ENCODE measurements around the gene MSLN.

The MSLN gene

GRCh38 chr16:716200-716568, 44.4 kb upstream of the MSLN start:
- no peak for DNase-seq (ENCODE audit: low read depth, low spot score)
- Histone ChIP-seq H3K4me3 (no peak overlapping the region), H3K36me3 (ENCODE audit: insufficient read depth, low read length) (no peaks in the 10 kb centered on the region), H3K27ac (no peak overlapping the region), H3K9me3 (ENCODE audit: low read depth, low read length) (no peaks in the 10 kb centered on the region), H3K9ac (ENCODE audit: insufficient read length) (no peak overlapping the region)
- no peak for TF ChIP-seq POLR2AphosphoS5 (IDR thresholded peaks at IDR 0.05; ENCODE audit: borderline replicate concordance, low read depth, low read length)
- TF ChIP-seq FOXP2 (optimal IDR thresholded peaks at IDR 0.05; ENCODE audit: control extremely low read depth, extremely low read length, insufficient read depth), result no peak
- TF ChIP-seq EZH2 (IDR thresholded peaks at IDR 0.05), result no peak

DNA sequence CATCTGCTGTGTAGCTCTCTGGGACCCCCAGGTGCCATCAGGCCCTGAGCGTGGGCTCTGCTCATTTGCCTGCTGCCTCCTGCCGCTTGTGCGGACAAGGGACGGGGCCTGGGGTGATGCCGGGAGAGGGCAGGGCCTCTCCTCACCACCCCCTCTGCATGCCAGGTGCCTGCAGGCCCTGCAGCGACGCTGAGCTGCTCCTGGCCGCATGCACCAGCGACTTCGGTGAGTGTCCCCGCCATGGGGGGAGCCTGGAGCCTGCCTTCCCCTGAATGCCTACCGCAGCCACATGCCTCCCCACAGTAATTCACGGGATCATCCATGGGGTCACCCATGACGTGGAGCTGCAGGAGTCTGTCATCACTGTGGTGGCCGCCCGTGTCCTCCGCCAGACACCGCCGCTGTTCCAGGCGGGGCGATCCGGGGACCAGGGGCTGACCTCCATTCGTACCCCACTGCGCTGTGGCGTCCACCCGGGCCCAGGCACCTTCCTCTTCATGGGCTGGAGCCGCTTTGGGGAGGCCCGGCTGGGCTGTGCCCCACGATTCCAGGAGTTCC, 43.7 kb upstream of the MSLN start:
- Histone ChIP-seq H3K36me3 (ENCODE audit: insufficient read depth, low read length) (no peaks in the 10 kb centered on the region), H3K27ac (no peak overlapping the region), H3K9me3 (ENCODE audit: low read depth, low read length) (no peaks in the 10 kb centered on the region), H3K9ac (ENCODE audit: insufficient read length) (no peak overlapping the region), H3K4me3 (no peak overlapping the region)
- no peak for DNase-seq (ENCODE audit: low read depth, low spot score)
- TF ChIP-seq EZH2 (IDR thresholded peaks at IDR 0.05) (no peak), POLR2AphosphoS5 (IDR thresholded peaks at IDR 0.05; ENCODE audit: borderline replicate concordance, low read depth, low read length) (no peak), FOXP2 (optimal IDR thresholded peaks at IDR 0.05; ENCODE audit: control extremely low read depth, extremely low read length, insufficient read depth) (no peak)

GRCh38 chr16:717450-718245, 42.9 kb upstream of the MSLN start:
- no peaks in the 10 kb centered on the region for H3K9me3 ChIP-seq (ENCODE audit: low read depth, low read length)
- no peak overlapping the region for H3K27ac ChIP-seq
- no peak overlapping the region for H3K9ac ChIP-seq (ENCODE audit: insufficient read length)
- H3K36me3 ChIP-seq (ENCODE audit: insufficient read depth, low read length), result no peaks in the 10 kb centered on the region
- TF ChIP-seq POLR2AphosphoS5 (IDR thresholded peaks at IDR 0.05; ENCODE audit: borderline replicate concordance, low read depth, low read length) (no peak), EZH2 (IDR thresholded peaks at IDR 0.05) (no peak), FOXP2 (optimal IDR thresholded peaks at IDR 0.05; ENCODE audit: control extremely low read depth, extremely low read length, insufficient read depth) (no peak)
- no peak overlapping the region for H3K4me3 ChIP-seq
- no peak for DNase-seq (ENCODE audit: low read depth, low spot score)

GRCh38 chr16:718389-718788, 42.1 kb upstream of the MSLN start:
- Histone ChIP-seq H3K9ac (ENCODE audit: insufficient read length) (no peak overlapping the region), H3K36me3 (ENCODE audit: insufficient read depth, low read length) (no peaks in the 10 kb centered on the region), H3K27ac (no peak overlapping the region), H3K4me3 (no peak overlapping the region), H3K9me3 (ENCODE audit: low read depth, low read length) (no peaks in the 10 kb centered on the region)
- no peak for DNase-seq (ENCODE audit: low read depth, low spot score)
- TF ChIP-seq EZH2 (IDR thresholded peaks at IDR 0.05), result no peak
- no peak for TF ChIP-seq POLR2AphosphoS5 (IDR thresholded peaks at IDR 0.05; ENCODE audit: borderline replicate concordance, low read depth, low read length)
- TF ChIP-seq FOXP2 (optimal IDR thresholded peaks at IDR 0.05; ENCODE audit: control extremely low read depth, extremely low read length, insufficient read depth), result no peak

DNA sequence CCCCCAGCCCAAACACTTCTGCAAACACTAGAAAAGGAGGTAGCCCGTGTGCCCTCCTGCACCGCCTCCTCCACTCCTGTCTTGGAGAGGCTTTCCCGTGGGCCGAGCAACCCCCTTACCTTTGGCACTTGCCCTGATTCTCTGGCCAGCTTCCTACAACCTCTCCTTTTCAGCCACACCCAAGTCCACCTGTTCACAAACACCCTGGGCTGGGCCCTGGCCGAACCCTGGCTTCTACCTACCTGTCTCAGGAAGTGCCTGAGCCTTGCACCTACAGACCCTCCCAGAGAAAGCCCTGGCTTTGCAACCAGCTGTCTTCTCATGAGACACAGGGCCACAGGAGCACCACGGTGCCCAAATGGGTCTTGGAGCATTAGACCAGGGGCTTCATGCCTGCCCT, 41.6 kb upstream of the MSLN start:
- no peak overlapping the region for H3K27ac ChIP-seq
- no peak overlapping the region for H3K4me3 ChIP-seq
- TF ChIP-seq FOXP2 (optimal IDR thresholded peaks at IDR 0.05; ENCODE audit: control extremely low read depth, extremely low read length, insufficient read depth) (no peak), EZH2 (IDR thresholded peaks at IDR 0.05) (no peak), POLR2AphosphoS5 (IDR thresholded peaks at IDR 0.05; ENCODE audit: borderline replicate concordance, low read depth, low read length) (no peak)
- DNase-seq (ENCODE audit: low read depth, low spot score), result no peak
- no peaks in the 10 kb centered on the region for H3K9me3 ChIP-seq (ENCODE audit: low read depth, low read length)
- H3K36me3 ChIP-seq (ENCODE audit: insufficient read depth, low read length), result no peaks in the 10 kb centered on the region
- no peak overlapping the region for H3K9ac ChIP-seq (ENCODE audit: insufficient read length)

DNA sequence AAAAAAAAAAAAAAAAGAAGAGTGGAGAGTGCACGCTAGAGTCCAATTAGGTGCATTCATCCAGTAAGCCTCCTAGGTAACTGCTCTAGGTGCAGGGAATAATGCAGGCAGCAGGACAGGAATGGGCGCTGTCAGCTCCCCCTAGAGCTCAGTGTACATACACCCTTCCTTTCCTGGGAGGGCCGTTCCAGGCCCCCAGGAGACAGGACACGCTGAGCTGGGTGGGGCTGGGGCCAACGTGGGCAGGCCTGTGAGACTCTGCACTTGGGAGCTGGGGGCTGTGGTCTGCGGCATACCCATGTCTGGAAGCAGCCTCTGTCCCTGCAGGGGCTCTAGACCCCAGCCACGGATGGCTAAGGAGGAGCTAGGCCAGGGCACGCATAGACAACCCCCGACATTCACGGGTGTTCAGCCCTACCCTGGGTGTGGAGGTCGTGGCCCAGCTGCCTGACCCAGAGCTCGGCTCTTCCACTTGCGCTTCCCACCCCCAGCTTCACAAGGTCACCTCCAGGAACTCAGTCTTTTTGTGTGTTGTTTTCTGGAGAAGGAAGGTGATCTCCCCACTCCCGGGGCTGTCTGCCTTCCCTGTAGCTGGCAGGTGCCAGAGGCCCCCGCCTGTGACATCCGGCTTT, 40.6 kb upstream of the MSLN start:
- no peak overlapping the region for H3K9ac ChIP-seq (ENCODE audit: insufficient read length)
- DNase-seq (ENCODE audit: low read depth, low spot score), result no peak
- H3K4me3 ChIP-seq, result peak overlapping the region; percentile 85
- no peaks in the 10 kb centered on the region for H3K9me3 ChIP-seq (ENCODE audit: low read depth, low read length)
- no peaks in the 10 kb centered on the region for H3K36me3 ChIP-seq (ENCODE audit: insufficient read depth, low read length)
- H3K27ac ChIP-seq, result no peak overlapping the region
- TF ChIP-seq POLR2AphosphoS5 (IDR thresholded peaks at IDR 0.05; ENCODE audit: borderline replicate concordance, low read depth, low read length) (no peak), EZH2 (IDR thresholded peaks at IDR 0.05) (no peak), FOXP2 (optimal IDR thresholded peaks at IDR 0.05; ENCODE audit: control extremely low read depth, extremely low read length, insufficient read depth) (no peak)

- H3K27ac ChIP-seq, result no peak overlapping the region
- no peaks in the 10 kb centered on the region for H3K9me3 ChIP-seq (ENCODE audit: low read depth, low read length)
- no peaks in the 10 kb centered on the region for H3K36me3 ChIP-seq (ENCODE audit: insufficient read depth, low read length)
- no peak for DNase-seq (ENCODE audit: low read depth, low spot score)
- H3K4me3 ChIP-seq, result peak overlapping the region; percentile 85
- TF ChIP-seq EZH2 (IDR thresholded peaks at IDR 0.05) (no peak), POLR2AphosphoS5 (IDR thresholded peaks at IDR 0.05; ENCODE audit: borderline replicate concordance, low read depth, low read length) (0 out of 2 replicates have a peak, but pooled peaks have one; percentile 2)
- H3K9ac ChIP-seq (ENCODE audit: insufficient read length), result peak overlapping the region; percentile 60
Observed at GRCh38 chr16:720447-720989, 40.0 kb upstream of the MSLN start.

DNA sequence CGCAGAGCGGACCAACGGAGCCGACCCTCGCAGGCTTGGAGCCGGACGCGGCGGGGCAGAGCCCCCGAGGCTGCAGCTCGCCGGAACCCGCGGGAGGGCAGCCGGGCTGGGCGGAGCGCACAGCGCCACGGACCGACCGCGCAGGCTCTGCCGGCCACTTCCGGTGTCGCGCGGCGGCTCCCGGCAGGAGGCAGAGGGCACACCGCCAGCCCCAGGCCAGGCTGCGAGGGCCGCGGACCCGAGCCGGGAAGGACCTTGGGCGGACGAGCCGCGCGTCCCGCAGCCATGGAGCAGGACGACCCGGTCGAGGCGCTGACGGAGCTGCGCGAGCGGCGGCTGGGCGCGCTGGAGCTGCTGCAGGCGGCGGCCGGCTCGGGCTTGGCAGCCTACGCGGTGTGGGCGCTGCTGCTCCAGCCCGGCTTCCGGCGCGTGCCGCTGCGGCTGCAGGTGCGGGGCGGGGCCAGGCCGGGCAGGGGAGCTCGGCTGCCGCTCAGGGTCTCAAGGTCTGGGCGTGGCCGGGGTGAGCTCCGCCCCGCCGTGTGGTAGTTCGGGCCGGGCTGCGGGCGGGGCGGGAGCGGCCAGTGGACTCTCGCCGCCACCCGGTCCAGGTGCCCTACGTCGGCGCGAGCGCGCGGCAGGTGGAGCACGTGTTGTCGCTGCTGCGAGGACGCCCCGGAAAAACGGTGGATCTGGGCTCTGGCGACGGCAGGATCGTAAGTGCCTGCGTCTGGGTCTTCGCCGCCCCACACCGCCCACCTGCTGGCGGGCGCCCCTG, 39.4 kb upstream of the MSLN start, which contains the start of gene ANTKMT:
ANTKMT (plus strand) TSS at position 157 of the 775 bp plus-strand sequence; CDS start at position 286, 129 bp downstream.
- no peak for DNase-seq (ENCODE audit: low read depth, low spot score)
- peak within 1 kb of the TSS; percentile 60 for H3K9ac ChIP-seq (ENCODE audit: insufficient read length)
- H3K27ac ChIP-seq, result no peak within 1 kb of the TSS
- H3K4me3 ChIP-seq, result peak within 1 kb of the TSS; percentile 85
- no peaks in the 10 kb centered on the region for H3K36me3 ChIP-seq (ENCODE audit: insufficient read depth, low read length)
- TF ChIP-seq EZH2 (IDR thresholded peaks at IDR 0.05) (no peak), FOXP2 (optimal IDR thresholded peaks at IDR 0.05; ENCODE audit: control extremely low read depth, extremely low read length, insufficient read depth) (no peak), POLR2AphosphoS5 (IDR thresholded peaks at IDR 0.05; ENCODE audit: borderline replicate concordance, low read depth, low read length) (no peak; the same call in 1 of the 2 replicates)
- no peaks in the 10 kb centered on the region for H3K9me3 ChIP-seq (ENCODE audit: low read depth, low read length)
